Smooth muscle cell (in vitro differentiated cells): ENCODE measurements around the gene ARID4A. TPM values are rescaled to one million over a fixed set of nuclear protein-coding genes. Genes with fewer than 3 reads are reported as not detected.

Source experiments
- DNase-seq: peaks from one replicate; lab custom pipeline; 2025; ENCODE audit not compliant: unreplicated experiment; lab: John Stamatoyannopoulos, UW
- H2AFZ ChIP-seq: fragments of 200-600 bp; sonication (generic); 2 replicates; pipeline ENCODE4 v1.6.0; 2016; ENCODE audit warnings: antibody characterized with exemption, low read depth, mild to moderate bottlenecking
- H3F3A ChIP-seq: fragments of 200-600 bp; sonication (generic); 2 replicates; pipeline ENCODE4 v1.6.0; 2017; ENCODE audit warnings: antibody characterized with exemption, low read depth
- H3K27ac ChIP-seq: fragments of 200-600 bp; sonication (generic); 2 replicates; pipeline ENCODE4 v1.5.1; 2016; ENCODE audit warnings: low read depth, mild to moderate bottlenecking
- H3K27me3 ChIP-seq: fragments of 200-600 bp; sonication (generic); 2 replicates; pipeline ENCODE4 v1.6.1; 2016; ENCODE audit warnings: low read depth, mild to moderate bottlenecking
- H3K36me3 ChIP-seq: fragments of 200-600 bp; sonication (generic); 2 replicates; pipeline ENCODE4 v1.5.1; 2016; ENCODE audit warnings: low read depth
- H3K4me1 ChIP-seq: fragments of 200-600 bp; sonication (generic); 2 replicates; pipeline ENCODE4 v1.5.1; 2016; ENCODE audit warnings: low read depth
- H3K4me2 ChIP-seq: fragments of 200-600 bp; sonication (generic); 2 replicates; pipeline ENCODE4 v1.6.0; 2016; ENCODE audit warnings: mild to moderate bottlenecking
- H3K4me3 ChIP-seq: fragments of 200-600 bp; sonication (generic); 2 replicates; pipeline ENCODE4 v1.5.1; 2016; ENCODE audit warnings: mild to moderate bottlenecking
- H3K79me2 ChIP-seq: fragments of 200-600 bp; sonication (generic); 2 replicates; pipeline ENCODE4 v1.6.0; 2016; ENCODE audit warnings: low read depth, mild to moderate bottlenecking
- H3K9ac ChIP-seq: fragments of 200-600 bp; sonication (generic); 2 replicates; pipeline ENCODE4 v1.6.0; 2016; ENCODE audit warnings: low read depth
- H3K9me3 ChIP-seq: fragments of 200-600 bp; sonication (generic); replicated peaks from 2 replicates; pipeline ENCODE4 v1.5.1; 2016; ENCODE audit warnings: low read depth
- H4K20me1 ChIP-seq: fragments of 200-600 bp; sonication (generic); 2 replicates; pipeline ENCODE4 v1.6.0; 2016; ENCODE audit warnings: low read depth
- CTCF ChIP-seq: fragments of 200-600 bp; sonication (generic); IDR thresholded peaks from 2 replicates; pipeline ENCODE4 v1.5.1; 2017; ENCODE audit warnings: borderline replicate concordance, mild to moderate bottlenecking, antibody characterized with exemption; ENCODE audit not compliant: insufficient read depth, poor library complexity, severe bottlenecking
- WGBS: methylation state at CpG from one replicate; pipeline ENCODE4 v1.1.7; 2016; ENCODE audit warnings: low lambda C conversion rate; 5-methylcytosine and 5-hydroxymethylcytosine counted together
- polyA plus RNA-seq: library from polyadenylated mRNA; unstranded; fragments of >200 nt; fragmentation: Nextera tagmentation; extraction: Ambion mirVana; gene quantifications from 2 replicates; pipeline ENCODE4 v1.2.1, GENCODE V29; 2016
- total RNA-seq: library from RNA; depleted of rRNA; stranded (reverse); fragments of >200 nt; gene quantifications from 2 replicates; pipeline ENCODE4 v1.2.3, GENCODE V29; 2014

The ARID4A gene
- total and polyA plus RNA-seq, 2 experiments from 2014 or later, result 14.1 to 18.4 TPM

DNA sequence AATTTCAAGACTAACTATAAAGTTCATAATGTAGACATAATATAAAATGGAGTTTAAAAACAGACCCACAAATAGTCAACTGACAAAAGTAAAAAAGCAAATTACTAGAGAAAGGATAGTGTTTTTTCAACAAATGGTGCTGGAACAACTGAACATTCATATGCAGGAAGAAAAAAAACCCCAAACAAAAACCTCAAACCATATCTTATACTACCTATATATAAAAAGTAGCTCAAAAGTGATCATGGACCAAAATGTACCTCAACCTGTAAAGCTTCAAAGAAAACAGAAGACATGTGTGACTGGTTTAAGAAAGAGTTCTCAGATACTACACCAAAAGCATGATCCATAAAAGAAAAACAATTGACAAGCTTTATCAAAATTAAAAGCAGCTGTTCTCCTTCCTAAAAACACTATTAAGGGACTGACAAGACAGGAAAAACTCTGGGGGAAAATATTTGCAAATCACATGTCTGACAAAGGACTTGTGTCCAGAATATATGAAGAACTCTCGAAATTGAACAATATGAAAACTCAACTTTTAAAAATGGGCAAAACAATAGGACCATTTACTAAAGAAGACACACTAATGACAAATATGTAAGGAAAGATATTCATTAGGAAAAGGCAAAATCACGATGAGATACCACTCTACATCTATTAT is 22.7 kb upstream of the ARID4A start:
- DNase-seq, result no peak
- peaks cover 73% of the 10 kb centered on the region for H3K79me2 ChIP-seq
- 98% methylated on average over 2 of the region's 2 CpGs for WGBS
- no peaks in the 10 kb centered on the region for H3K9me3 ChIP-seq
- no peak overlapping the region for H3K4me3 ChIP-seq
- peak overlapping the region; percentile 32 for H3K27ac ChIP-seq
- H3K36me3 ChIP-seq, result peaks cover 7% of the 10 kb centered on the region
- no peaks in the 10 kb centered on the region for H3K27me3 ChIP-seq
- TF ChIP-seq CTCF, result no peak
- H3F3A ChIP-seq, result peaks cover 18% of the 10 kb centered on the region
- no peak overlapping the region for H3K4me2 ChIP-seq
- H3K9ac ChIP-seq, result no peak overlapping the region
- H2AFZ ChIP-seq, result no peak overlapping the region
- H4K20me1 ChIP-seq, result peaks cover 58% of the 10 kb centered on the region
- no peaks in the 10 kb centered on the region for H3K4me1 ChIP-seq

DNA sequence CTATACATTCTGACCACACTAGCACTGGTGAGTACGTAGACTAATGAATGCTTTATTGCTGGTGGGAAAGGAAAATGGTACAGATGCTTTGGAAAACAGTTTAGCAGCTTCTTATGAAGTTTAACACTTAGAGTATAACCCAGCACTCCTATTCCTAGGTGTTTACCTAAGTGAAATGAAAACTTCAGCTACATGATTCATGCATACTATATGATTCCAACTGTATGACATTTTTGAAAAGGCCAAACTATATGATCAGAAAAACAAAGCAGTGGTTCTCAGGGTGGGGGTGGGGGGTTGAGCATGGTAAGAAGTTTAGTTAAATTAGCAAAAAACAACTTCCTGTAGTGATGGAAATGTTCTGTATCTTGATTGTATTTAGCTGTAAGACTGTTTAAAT is 22.1 kb upstream of the ARID4A start:
- Histone ChIP-seq H2AFZ (no peak overlapping the region), H3K36me3 (peaks cover 7% of the 10 kb centered on the region), H3K4me1 (no peaks in the 10 kb centered on the region), H3K9ac (no peak overlapping the region), H3K4me3 (no peak overlapping the region), H4K20me1 (peaks cover 63% of the 10 kb centered on the region), H3K27ac (peak overlapping the region; percentile 32), H3K27me3 (no peaks in the 10 kb centered on the region), H3F3A (peaks cover 22% of the 10 kb centered on the region), H3K4me2 (no peak overlapping the region), H3K79me2 (peaks cover 77% of the 10 kb centered on the region), H3K9me3 (no peaks in the 10 kb centered on the region)
- no peak for TF ChIP-seq CTCF
- DNase-seq, result no peak
- 89% methylated on average over 1 of the region's 1 CpG for WGBS

DNA sequence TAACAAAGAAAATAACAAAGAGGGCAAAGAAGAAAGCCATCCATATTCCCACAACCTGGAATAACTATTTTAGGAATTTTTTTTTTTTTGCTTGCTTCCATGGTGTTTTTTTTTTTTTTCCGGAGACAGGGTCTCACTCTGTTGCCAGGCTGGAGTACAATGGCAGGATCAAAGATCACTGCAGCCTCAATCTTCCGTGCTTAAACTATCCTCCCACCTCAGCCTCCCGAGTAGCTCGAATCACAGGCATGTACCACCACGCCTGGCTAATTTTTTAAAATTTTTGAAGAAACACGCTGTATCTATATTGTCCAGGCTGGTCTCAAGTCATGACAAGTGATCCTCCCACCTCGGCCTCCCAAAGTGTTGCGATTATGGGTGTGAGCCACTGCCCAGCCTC is 20.2 kb upstream of the ARID4A start:
- Histone ChIP-seq H2AFZ (no peak overlapping the region), H3K9me3 (no peaks in the 10 kb centered on the region), H3K4me3 (no peak overlapping the region), H3K4me1 (peaks cover 12% of the 10 kb centered on the region), H3K27me3 (no peaks in the 10 kb centered on the region), H3K9ac (no peak overlapping the region), H3K27ac (no peak overlapping the region), H3K79me2 (peaks cover 85% of the 10 kb centered on the region), H3F3A (peaks cover 33% of the 10 kb centered on the region), H3K4me2 (no peak overlapping the region), H4K20me1 (peaks cover 49% of the 10 kb centered on the region), H3K36me3 (peaks cover 1% of the 10 kb centered on the region)
- DNase-seq, result no peak
- WGBS, result 95% methylated on average over 8 of the region's 8 CpGs
- no peak for TF ChIP-seq CTCF
